Lower lobe of right lung (tissue), 2 donors: ENCODE data around the gene CAPN3. TPM values are rescaled to one million over a fixed set of nuclear protein-coding genes. Genes with fewer than 3 reads are reported as not detected.
A peak's percentile ranks its signal among the peaks of the same experiment; 100 is the strongest.

ENCODE experiments used
- ATAC-seq, 2 donors: fragments of 200-7000 bp; cut with Tn5 transposase; one replicate each; pipeline ENCODE4 v1.9.1; 2020 to 2022; ENCODE audit warnings: mild to moderate bottlenecking in 2 of 2, moderate library complexity in 2 of 2
- DNase-seq: peaks from one replicate; pipeline ENCODE4 v3.0.0-alpha.2; 2020
- H3K27ac ChIP-seq: fragments of 200-600 bp; one replicate; pipeline ENCODE4 v1.8.0; 2022
- H3K27me3 ChIP-seq: fragments of 200-600 bp; one replicate; pipeline ENCODE4 v1.8.0; 2022; ENCODE audit warnings: low read depth
- H3K36me3 ChIP-seq: fragments of 200-600 bp; one replicate; pipeline ENCODE4 v1.8.0; 2022; ENCODE audit warnings: mild to moderate bottlenecking
- H3K4me1 ChIP-seq: fragments of 200-600 bp; one replicate; pipeline ENCODE4 v1.8.0; 2022
- H3K4me3 ChIP-seq: fragments of 200-600 bp; one replicate; pipeline ENCODE4 v1.8.0; 2022; ENCODE audit warnings: mild to moderate bottlenecking
- H3K9me3 ChIP-seq: fragments of 200-600 bp; one replicate; pipeline ENCODE4 v1.8.0; 2022
- CTCF ChIP-seq: fragments of 200-600 bp; IDR thresholded peaks from one replicate; pipeline ENCODE4 v1.8.0; 2022; ENCODE audit warnings: antibody characterized with exemption, mild to moderate bottlenecking
- intact Hi-C: fragments of 100-400 bp; cut with DNase I; formaldehyde crosslinking; loops from one replicate; pipeline ENCODE4 v1.11.0; 2022
- total RNA-seq: library from RNA; stranded (reverse); fragmentation: NEBNext Ultra II Directional; extraction: Animal tissue kit (Norgen Biotek cat#: 25700); gene quantifications from one replicate; pipeline ENCODE4 v1.2.1, GENCODE V29; 2021
- donor health status: DM: no; HTN: yes; CAD: no; lungs with severe emphysema.

CAPN3 gene
- total RNA-seq, 1 donor from 2014 or later: 47.2 TPM

DNA sequence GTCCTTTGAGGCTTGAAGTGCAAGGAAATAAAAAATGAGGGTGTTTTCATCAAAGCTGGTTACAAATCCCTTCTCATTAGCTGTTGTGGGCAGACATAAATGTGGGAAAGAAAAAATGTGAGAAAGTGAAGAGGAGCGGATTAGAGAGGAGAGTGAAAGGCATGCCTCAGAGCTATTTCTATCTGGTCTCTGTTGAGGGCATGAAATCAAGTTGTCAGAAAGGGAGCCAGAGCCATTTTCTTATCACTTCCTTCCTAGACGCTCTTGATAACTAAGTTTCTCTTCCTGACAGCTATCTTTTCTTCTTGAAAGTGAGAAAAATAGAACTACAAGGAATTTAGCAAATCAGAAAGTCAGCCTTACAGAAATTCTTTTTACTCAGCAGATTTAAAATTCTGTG is 20.8 kb upstream of the CAPN3 start:
- no peak for TF ChIP-seq CTCF
- Histone ChIP-seq H3K9me3 (peaks cover 9% of the 10 kb centered on the region), H3K27me3 (no peaks in the 10 kb centered on the region), H3K4me3 (no peak overlapping the region), H3K36me3 (peaks cover 42% of the 10 kb centered on the region), H3K4me1 (no peaks in the 10 kb centered on the region), H3K27ac (no peak overlapping the region)
- no peak for ATAC-seq
- intact Hi-C loops: no loop called here
- no peak for DNase-seq

GRCh38 chr15:42343596-42344232 is 15.6 kb upstream of the CAPN3 start:
- no peak for TF ChIP-seq CTCF
- Histone ChIP-seq H3K4me1 (no peaks in the 10 kb centered on the region), H3K4me3 (no peak overlapping the region), H3K9me3 (no peaks in the 10 kb centered on the region), H3K36me3 (peaks cover 88% of the 10 kb centered on the region), H3K27ac (no peak overlapping the region), H3K27me3 (no peaks in the 10 kb centered on the region)
- ATAC-seq: peak in 1 of 2 donors; percentile 11
- intact Hi-C loops: no loop called here
- no peak for DNase-seq

GRCh38 chr15:42344763-42345162 is 14.5 kb upstream of the CAPN3 start:
- intact Hi-C loops: no loop called here
- Histone ChIP-seq H3K27ac (no peak overlapping the region), H3K9me3 (no peaks in the 10 kb centered on the region), H3K36me3 (peaks cover 95% of the 10 kb centered on the region), H3K4me3 (no peak overlapping the region), H3K27me3 (no peaks in the 10 kb centered on the region), H3K4me1 (no peaks in the 10 kb centered on the region)
- ATAC-seq: no peak
- no peak for DNase-seq
- TF ChIP-seq CTCF: no peak

GRCh38 chr15:42345504-42345903 is 13.8 kb upstream of the CAPN3 start:
- no peak for DNase-seq
- intact Hi-C loops: no loop called here
- no peak for TF ChIP-seq CTCF
- no peak overlapping the region for H3K4me3 ChIP-seq
- no peak for ATAC-seq
- no peaks in the 10 kb centered on the region for H3K27me3 ChIP-seq
- H3K36me3 ChIP-seq: peaks cover 95% of the 10 kb centered on the region
- no peaks in the 10 kb centered on the region for H3K4me1 ChIP-seq
- H3K27ac ChIP-seq: no peak overlapping the region
- H3K9me3 ChIP-seq: no peaks in the 10 kb centered on the region

- Histone ChIP-seq H3K27ac (no peak overlapping the region), H3K36me3 (peaks cover 99% of the 10 kb centered on the region), H3K27me3 (no peaks in the 10 kb centered on the region), H3K9me3 (no peaks in the 10 kb centered on the region), H3K4me3 (no peak overlapping the region), H3K4me1 (no peaks in the 10 kb centered on the region)
- ATAC-seq (peak in 1 of 2 donors; percentile 60), DNase-seq (no peak)
- TF ChIP-seq CTCF: no peak
- intact Hi-C loops: no loop called here
Observed at GRCh38 chr15:42348083-42348482, 11.2 kb upstream of the CAPN3 start.
